Neural progenitor cell (in vitro differentiated cells): ENCODE results near the gene HS3ST3A1.

Experiments used
- EZH2 ChIP-seq: fragments of 200-600 bp; sonication (generic); IDR thresholded peaks from 2 replicates; pipeline ENCODE4 v1.6.1; 2017; ENCODE audit warnings: antibody characterized with exemption, mild to moderate bottlenecking, moderate library complexity
- EZH2phosphoT487 ChIP-seq: fragments of 200-600 bp; sonication (generic); IDR thresholded peaks from 2 replicates; pipeline ENCODE4 v1.6.1; 2017; ENCODE audit warnings: antibody characterized with exemption
- TF ChIP-seq, protein P1 (sequence below): fragments of 200-600 bp; sonication (generic); IDR thresholded peaks from 2 replicates; pipeline ENCODE4 v1.5.1; 2017; ENCODE audit warnings: antibody characterized with exemption, mild to moderate bottlenecking

DNA sequence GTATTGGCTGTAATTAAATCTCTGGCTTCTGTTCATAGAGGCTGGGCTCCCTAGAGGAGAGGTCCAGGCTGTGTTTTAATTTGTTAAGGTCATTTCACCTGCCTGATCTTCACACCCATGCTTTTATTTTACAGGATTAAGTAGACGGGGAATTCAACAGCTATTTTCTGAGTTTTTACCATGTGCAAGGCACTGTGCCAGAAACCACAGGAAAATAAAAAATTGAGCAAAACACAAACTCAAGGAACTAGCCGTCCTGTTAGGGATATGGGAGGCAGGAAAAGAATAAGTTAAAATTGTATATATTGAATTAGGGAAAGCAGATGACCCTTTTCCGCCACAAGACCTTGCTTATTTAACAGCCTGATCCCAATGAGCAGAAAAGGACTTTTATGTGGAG, 29.1 kb downstream of the HS3ST3A1 start:
- TF ChIP-seq, protein P1, sequence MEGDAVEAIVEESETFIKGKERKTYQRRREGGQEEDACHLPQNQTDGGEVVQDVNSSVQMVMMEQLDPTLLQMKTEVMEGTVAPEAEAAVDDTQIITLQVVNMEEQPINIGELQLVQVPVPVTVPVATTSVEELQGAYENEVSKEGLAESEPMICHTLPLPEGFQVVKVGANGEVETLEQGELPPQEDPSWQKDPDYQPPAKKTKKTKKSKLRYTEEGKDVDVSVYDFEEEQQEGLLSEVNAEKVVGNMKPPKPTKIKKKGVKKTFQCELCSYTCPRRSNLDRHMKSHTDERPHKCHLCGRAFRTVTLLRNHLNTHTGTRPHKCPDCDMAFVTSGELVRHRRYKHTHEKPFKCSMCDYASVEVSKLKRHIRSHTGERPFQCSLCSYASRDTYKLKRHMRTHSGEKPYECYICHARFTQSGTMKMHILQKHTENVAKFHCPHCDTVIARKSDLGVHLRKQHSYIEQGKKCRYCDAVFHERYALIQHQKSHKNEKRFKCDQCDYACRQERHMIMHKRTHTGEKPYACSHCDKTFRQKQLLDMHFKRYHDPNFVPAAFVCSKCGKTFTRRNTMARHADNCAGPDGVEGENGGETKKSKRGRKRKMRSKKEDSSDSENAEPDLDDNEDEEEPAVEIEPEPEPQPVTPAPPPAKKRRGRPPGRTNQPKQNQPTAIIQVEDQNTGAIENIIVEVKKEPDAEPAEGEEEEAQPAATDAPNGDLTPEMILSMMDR: no peak
- no peak for TF ChIP-seq EZH2
- no peak for TF ChIP-seq EZH2phosphoT487
